T-cell (primary cell): ENCODE data around the gene HOXD9. TPM values are rescaled to one million over a fixed set of nuclear protein-coding genes. Genes with fewer than 3 reads are reported as not detected.

Experiments
- ATAC-seq, 4 experiments: fragments of 200-7000 bp in 3 of 4; fragments of 150-1000 bp in 1 of 4; cut with Tn5 transposase; replicated peaks in 1 of 4; 1 replicate in 3 of 4; 2 replicates in 1 of 4; pipeline ENCODE4 v1.10.0; 2021; ENCODE audit warnings: moderate library complexity in 3 of 4, mild to moderate bottlenecking in 2 of 4, moderate number of reproducible peaks in 1 of 4
- CTCF ChIA-PET, 2 donors: fragments of 300-600 bp; sonication (Branson Sonifier 250); formaldehyde crosslinking; loops; one replicate each; lab custom pipeline; 2022; ENCODE audit warnings: antibody characterized with exemption in 2 of 2; lab: Charles Lee
- POLR2A ChIA-PET, 2 donors: fragments of 300-600 bp; sonication (Branson Sonifier 250); formaldehyde crosslinking; loops; one replicate each; lab custom pipeline; 2022; ENCODE audit warnings: antibody characterized with exemption in 2 of 2; lab: Charles Lee
- DNase-seq, 35 experiments: peaks; one replicate each; pipeline versions ENCODE4 v3.0.0 to v3.0.0-alpha.2; 2013 to 2023
- H3K27ac ChIP-seq: one replicate; pipeline ENCODE4 v1.5.1; 2013; ENCODE audit warnings: low read length
- H3K27me3 ChIP-seq, 2 experiments: replicated peaks in 1 of 2; 1 replicate in 1 of 2; 2 replicates in 1 of 2; pipeline versions ENCODE4 v1.6.1 to v1.7.0; 2013; ENCODE audit warnings: low read length in 1 of 2, mixed read lengths in 1 of 2; ENCODE audit not compliant: control insufficient read depth in 2 of 2, insufficient read depth in 2 of 2; ENCODE audit errors: extremely low read depth in 1 of 2
- H3K36me3 ChIP-seq, 2 donors: 1 replicate in 1 of 2; 2 replicates in 1 of 2; pipeline versions ENCODE4 v1.6.1 to v1.7.0; 2013; ENCODE audit warnings: low read length in 1 of 2; ENCODE audit not compliant: control insufficient read depth in 2 of 2, insufficient read depth in 1 of 2; ENCODE audit errors: extremely low read depth in 1 of 2
- H3K4me1 ChIP-seq, 2 experiments: 1 replicate in 1 of 2; 2 replicates in 1 of 2; pipeline versions ENCODE4 v1.6.1 to v1.7.0; 2013; ENCODE audit warnings: low read length in 2 of 2, mixed read lengths in 1 of 2; ENCODE audit not compliant: insufficient read depth in 2 of 2, control insufficient read depth in 1 of 2; ENCODE audit errors: extremely low read depth in 1 of 2
- H3K4me3 ChIP-seq, 2 donors: 1 replicate in 1 of 2; 2 replicates in 1 of 2; pipeline versions ENCODE4 v1.5.1 to v1.7.0; 2013; ENCODE audit warnings: mild to moderate bottlenecking in 2 of 2, low read length in 1 of 2, moderate library complexity in 1 of 2; ENCODE audit not compliant: control insufficient read depth in 1 of 2; ENCODE audit errors: extremely low read depth in 1 of 2
- H3K9me3 ChIP-seq: 2 replicates; pipeline ENCODE4 v1.7.0; 2013
- H3K27ac Mint-ChIP-seq, 2 donors: one replicate each; pipeline ENCODE4 v1.8.0; 2020 to 2021; ENCODE audit warnings: mild to moderate bottlenecking in 2 of 2, mixed read lengths in 2 of 2
- H3K27me3 Mint-ChIP-seq, 2 donors: one replicate each; pipeline ENCODE4 v1.8.0; 2021 to 2022; ENCODE audit warnings: mixed read lengths in 2 of 2
- H3K36me3 Mint-ChIP-seq: one replicate; pipeline ENCODE4 v1.8.0; 2021; ENCODE audit warnings: mixed read lengths
- H3K4me1 Mint-ChIP-seq, 3 donors: one replicate each; pipeline ENCODE4 v1.8.0; 2020 to 2022; ENCODE audit warnings: mixed read lengths in 3 of 3, mild to moderate bottlenecking in 1 of 3
- H3K4me3 Mint-ChIP-seq, 3 donors: one replicate each; pipeline ENCODE4 v1.8.0; 2020 to 2022; ENCODE audit warnings: mild to moderate bottlenecking in 3 of 3, mixed read lengths in 3 of 3, moderate library complexity in 3 of 3
- H3K9me3 Mint-ChIP-seq, 3 donors: one replicate each; pipeline ENCODE4 v1.8.0; 2020 to 2022; ENCODE audit warnings: mixed read lengths in 3 of 3
- WGBS: methylation state at CpG from one replicate; pipeline ENCODE4 v1.1.5; 2013; ENCODE audit warnings: missing lambda C conversion rate; ENCODE audit not compliant: insufficient coverage; 5-methylcytosine and 5-hydroxymethylcytosine counted together
- total RNA-seq, 35 experiments: library from RNA in 6 of 35; stranded (reverse) in 6 of 35; fragments of 120-200 nt in 1 of 35; gene quantifications; one replicate each; pipeline versions ENCODE4 v1.2.1 to v1.2.4 and lab custom pipeline; 2013 to 2026

HOXD9 gene
- total RNA-seq, 5 donors from 2014 or later (not counting 1 experiment from before 2014, with no cell fraction given) = 0.13 to 0.15 TPM; not detected in 3

- no CpG with 5 or more reads among the region's 2 CpGs for WGBS
- Histone ChIP-seq H3K27me3 (peaks cover 33 to 65% of the 10 kb centered on the region in 2 experiments), H3K9me3 (peaks cover 6% of the 10 kb centered on the region), H3K4me3 (peak overlapping the region in 1 of 2 donors; percentile 12), H3K27ac (no peak overlapping the region), H3K36me3 (no peaks in the 10 kb centered on the region), H3K4me1 (peaks cover 0 to 16% of the 10 kb centered on the region in 2 experiments)
- peaks cover 11% of the 10 kb centered on the region for H3K36me3 Mint-ChIP-seq
- ATAC-seq = no peak
- no peak for DNase-seq
- ChIA-PET POLR2A (no interaction called here), CTCF (interaction anchor here (0.5 to 0.7 kb wide), 2 partner anchors 63 to 1446 kb away, joined by 3 read pairs; no protein-coding TSS in a partner anchor)
- H3K27me3 Mint-ChIP-seq = peaks cover 73 to 79% of the 10 kb centered on the region in 2 donors
- H3K4me1 Mint-ChIP-seq = peaks cover 11 to 18% (median 13%) of the 10 kb centered on the region in 3 donors
- peaks cover 9 to 15% (median 15%) of the 10 kb centered on the region in 3 donors for H3K9me3 Mint-ChIP-seq
- no peak overlapping the region for H3K4me3 Mint-ChIP-seq
- H3K27ac Mint-ChIP-seq = no peak overlapping the region
Observed at GRCh38 chr2:176076796-176077195, 45.7 kb upstream of the HOXD9 start.

- Histone ChIP-seq H3K4me3 (peak overlapping the region in 1 of 2 donors; percentile 11), H3K36me3 (no peaks in the 10 kb centered on the region), H3K4me1 (peaks cover 0 to 27% of the 10 kb centered on the region in 2 experiments), H3K27me3 (peaks cover 23 to 68% of the 10 kb centered on the region in 2 experiments), H3K27ac (no peak overlapping the region), H3K9me3 (peaks cover 6% of the 10 kb centered on the region)
- peaks cover 11 to 18% (median 13%) of the 10 kb centered on the region in 3 donors for H3K4me1 Mint-ChIP-seq
- ATAC-seq (no peak), DNase-seq (no peak)
- ChIA-PET POLR2A (no interaction called here), CTCF (interaction anchor here in 1 of 2 donors (0.7 to 1.0 kb wide), 2 partner anchors 18 to 48 kb away, joined by 3 read pairs; no protein-coding TSS in a partner anchor)
- peaks cover 13% of the 10 kb centered on the region for H3K36me3 Mint-ChIP-seq
- 18% methylated on average over 13 of the region's 25 CpGs for WGBS
- peak overlapping the region in 1 of 2 donors; percentile 86 for H3K27ac Mint-ChIP-seq
- H3K27me3 Mint-ChIP-seq = peaks cover 69 to 76% of the 10 kb centered on the region in 2 donors
- H3K9me3 Mint-ChIP-seq = peaks cover 9 to 17% (median 15%) of the 10 kb centered on the region in 3 donors
- H3K4me3 Mint-ChIP-seq = peak overlapping the region in 1 of 3 donors; percentile 77
Observed at GRCh38 chr2:176078541-176079284, 43.8 kb upstream of the HOXD9 start.

GRCh38 chr2:176079285-176079830 is 43.2 kb upstream of the HOXD9 start:
- H3K9me3 ChIP-seq = peaks cover 6% of the 10 kb centered on the region
- Mint-ChIP-seq H3K9me3 (peaks cover 9 to 21% (median 15%) of the 10 kb centered on the region in 3 donors), H3K4me3 (peak overlapping the region in 2 of 3 donors; percentile 9 to 77), H3K27ac (peak overlapping the region; percentile 59 to 86), H3K4me1 (peaks cover 11 to 18% (median 13%) of the 10 kb centered on the region in 3 donors), H3K36me3 (peaks cover 15% of the 10 kb centered on the region), H3K27me3 (peaks cover 70 to 78% of the 10 kb centered on the region in 2 donors)
- POLR2A ChIA-PET = no interaction called here
- H3K4me3 ChIP-seq = peak overlapping the region in 1 of 2 donors; percentile 11
- no peak overlapping the region for H3K27ac ChIP-seq
- CTCF ChIA-PET = interaction anchor here (0.5 to 1.0 kb wide), 3 partner anchors 17 to 61 kb away, joined by 3 to 5 read pairs (median 3); no protein-coding TSS in a partner anchor
- no peaks in the 10 kb centered on the region for H3K36me3 ChIP-seq
- DNase-seq = no peak
- peaks cover 26 to 69% of the 10 kb centered on the region in 2 experiments for H3K27me3 ChIP-seq
- H3K4me1 ChIP-seq = peaks cover 0 to 27% of the 10 kb centered on the region in 2 experiments
- WGBS = 7% methylated on average over 25 of the region's 30 CpGs
- ATAC-seq = no peak

GRCh38 chr2:176079831-176080539 is 42.5 kb upstream of the HOXD9 start:
- Histone ChIP-seq H3K27ac (no peak overlapping the region), H3K36me3 (no peaks in the 10 kb centered on the region), H3K9me3 (peaks cover 6% of the 10 kb centered on the region), H3K4me3 (peak overlapping the region in 1 of 2 donors; percentile 57), H3K27me3 (peaks cover 28 to 69% of the 10 kb centered on the region in 2 experiments), H3K4me1 (peaks cover 0 to 32% of the 10 kb centered on the region in 2 experiments)
- H3K4me3 Mint-ChIP-seq = peak overlapping the region in 1 of 3 donors; percentile 77
- H3K27ac Mint-ChIP-seq = peak overlapping the region; percentile 59 to 86
- peaks cover 15% of the 10 kb centered on the region for H3K36me3 Mint-ChIP-seq
- ChIA-PET CTCF (interaction anchor here (0.5 to 1.0 kb wide), 3 partner anchors 47 to 137 kb away, joined by 3 to 5 read pairs (median 3); no protein-coding TSS in a partner anchor), POLR2A (no interaction called here)
- H3K9me3 Mint-ChIP-seq = peaks cover 9 to 21% (median 15%) of the 10 kb centered on the region in 3 donors
- H3K4me1 Mint-ChIP-seq = peaks cover 11 to 18% (median 13%) of the 10 kb centered on the region in 3 donors
- DNase-seq = peak in 2 of 35 experiments; percentile 22 to 28
- H3K27me3 Mint-ChIP-seq = peaks cover 70 to 78% of the 10 kb centered on the region in 2 donors
- peak in 1 of 4 experiments; percentile 34 for ATAC-seq
- 5% methylated on average over 75 of the region's 86 CpGs for WGBS

- CTCF ChIA-PET = interaction anchor here in 1 of 2 donors (0.6 kb wide), 1 partner anchor 136 kb away, joined by 3 read pairs; no protein-coding TSS in a partner anchor
Observed at GRCh38 chr2:176080540-176081375, 41.8 kb upstream of the HOXD9 start.

More at GRCh38 chr2:176080540-176081375, 41.8 kb upstream of the HOXD9 start:
- Mint-ChIP-seq H3K4me3 (peak overlapping the region in 1 of 3 donors; percentile 37), H3K36me3 (peaks cover 15% of the 10 kb centered on the region), H3K9me3 (peaks cover 6 to 18% (median 15%) of the 10 kb centered on the region in 3 donors), H3K4me1 (peaks cover 11 to 18% (median 13%) of the 10 kb centered on the region in 3 donors), H3K27me3 (peaks cover 66 to 78% of the 10 kb centered on the region in 2 donors), H3K27ac (peak overlapping the region; percentile 48 to 65)
- H3K36me3 ChIP-seq = no peaks in the 10 kb centered on the region
- H3K4me1 ChIP-seq = peaks cover 0 to 35% of the 10 kb centered on the region in 2 experiments
- peak in 1 of 4 experiments; percentile 46 for ATAC-seq
- no peak overlapping the region for H3K27ac ChIP-seq
- peak overlapping the region in 1 of 2 donors; percentile 57 for H3K4me3 ChIP-seq
- WGBS = 13% methylated on average over 49 of the region's 68 CpGs
- POLR2A ChIA-PET = no interaction called here
- peak in 2 of 35 experiments; percentile 23 to 31 for DNase-seq
- H3K27me3 ChIP-seq = peaks cover 24 to 71% of the 10 kb centered on the region in 2 experiments
- peaks cover 4% of the 10 kb centered on the region for H3K9me3 ChIP-seq
